Measurements from ENCODE around the gene SLC22A31. TPM values are rescaled to one million over a fixed set of nuclear protein-coding genes. Genes with fewer than 3 reads are reported as not detected.

SLC22A31 gene
- total and polyA plus RNA-seq, 9 of the 15 experiments (the other 6 are each of a cell fraction or from before 2014, with no cell fraction given): 0.29 to 2.2 (median 0.47) TPM; not detected in 3

DNA sequence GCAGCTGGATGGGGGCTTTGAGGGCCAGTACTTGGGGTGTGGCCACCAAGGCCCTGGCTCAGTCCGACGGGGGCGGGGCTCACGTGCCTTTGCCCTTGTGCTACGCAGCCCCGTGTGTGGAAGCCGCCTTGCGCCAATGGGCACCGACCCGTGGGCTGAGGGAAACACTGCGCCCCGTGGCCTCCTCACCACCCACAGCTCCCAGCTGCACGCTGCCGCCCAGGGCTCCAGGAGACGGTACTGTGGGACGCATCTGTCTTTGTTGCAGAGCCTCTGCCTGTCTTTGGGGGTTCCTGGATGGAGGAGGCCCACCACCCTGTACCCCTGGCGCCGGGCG, 21.2 kb downstream of the SLC22A31 start:
- no TSS peak for BruUV-seq (replicated peaks)
- TF ChIP-seq HDAC8 (tag; IDR thresholded peaks at IDR 0.05) (no peak), RBBP5 (IDR thresholded peaks at IDR 0.05; ENCODE audit: borderline replicate concordance, insufficient read depth, low read length, poor library complexity, severe bottlenecking) (no peak), RBM14 (IDR thresholded peaks at IDR 0.05; ENCODE audit: borderline replicate concordance, insufficient read depth, low read depth, low read length) (no peak), BHLHE40 (IDR thresholded peaks at IDR 0.05; ENCODE audit: low read length) (0 out of 2 replicates have a peak, but pooled peaks have one; percentile 13)
- Histone ChIP-seq H3K4me1 (replicated peaks in 1 of 2; ENCODE audit: control insufficient read depth in 2 of 2, insufficient read depth in 2 of 2, low read length in 2 of 2) (peaks cover 0 to 65% of the 10 kb centered on the region in 2 experiments; a peak in 2 of 5 replicates), H3K9ac (ENCODE audit: insufficient read depth in 1 of 2, low read depth in 2 of 2, low read length in 2 of 2) (no peak overlapping the region), H3K4me3 (no peak overlapping the region), H3K27me3 (ENCODE audit: control insufficient read depth in 2 of 2, insufficient read depth in 2 of 2, low read length in 2 of 2) (peaks cover 0 to 39% of the 10 kb centered on the region in 2 experiments; a peak in 2 of 5 replicates), H3K79me2 (ENCODE audit: control insufficient read depth, insufficient read depth, low read length) (no peaks in the 10 kb centered on the region), H3K36me3 (ENCODE audit: control insufficient read depth, insufficient read depth, low read length) (no peaks in the 10 kb centered on the region), H2AFZ (ENCODE audit: low read depth, low read length) (no peak overlapping the region), H4K20me1 (replicated peaks; ENCODE audit: control insufficient read depth, insufficient read depth, low read length) (no peaks in the 10 kb centered on the region; the same call in 1 of the 2 replicates), H3K27ac (ENCODE audit: extremely low read depth, low read depth, low read length) (no peak overlapping the region), H3K9me3 (replicated peaks; ENCODE audit: control insufficient read depth, insufficient read depth, low read depth, low read length) (no peaks in the 10 kb centered on the region), H3K9me1 (ENCODE audit: control insufficient read depth, insufficient read depth, low read length) (no peaks in the 10 kb centered on the region), H3K4me2 (ENCODE audit: insufficient read depth, low read length) (no peak overlapping the region)
- in situ Hi-C loops (cut with MboI) (no loop called here), intact Hi-C loops (cut with micrococcal nuclease) (no loop called here)
- CTCF ChIA-PET (ENCODE audit: low intra/inter-chr PET ratio): no interaction called here
- FAIRE-seq (no peak), ATAC-seq (no peak), DNase-seq (ENCODE audit: extremely low read depth in 1 of 4, low spot score in 3 of 4) (no peak)
- POLR2A ChIA-PET: no interaction called here
- 11% methylated on average over 8 of the region's 19 CpGs for WGBS (ENCODE audit: insufficient coverage, low coverage, missing lambda C conversion rate)

DNA sequence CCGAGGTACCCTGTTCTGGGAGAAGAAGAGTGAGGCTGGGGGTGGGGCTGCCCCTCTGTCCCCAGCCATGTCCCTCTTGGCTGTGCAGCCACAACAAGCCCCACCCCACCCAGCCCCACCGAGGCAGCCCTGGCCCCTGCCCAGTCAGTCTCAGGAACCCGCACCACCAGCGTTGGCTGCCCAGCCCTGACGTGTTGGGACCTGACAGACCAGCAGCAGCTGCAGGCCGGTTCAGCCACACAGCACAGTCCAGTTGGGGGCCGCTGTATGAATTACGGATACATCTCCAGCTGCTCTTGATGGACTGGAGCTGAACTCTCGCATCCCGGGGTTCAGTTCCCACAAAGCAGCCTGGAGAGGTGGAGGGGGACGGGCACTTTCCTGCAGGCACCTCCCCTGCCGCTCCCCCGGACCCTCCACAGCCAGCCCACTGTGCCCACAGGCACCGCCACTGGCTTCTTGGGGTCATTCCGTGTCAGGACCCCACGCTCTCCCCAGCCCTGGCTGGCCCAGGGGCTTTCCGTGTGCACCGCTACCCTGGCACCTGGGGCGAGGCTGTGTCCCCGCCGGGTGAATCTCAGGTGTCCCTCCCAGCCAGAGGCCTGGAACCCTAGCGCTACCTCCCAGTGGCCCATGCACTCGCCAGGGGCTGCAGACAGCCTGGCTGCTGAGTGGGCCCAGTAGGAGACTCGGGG, 21.7 kb downstream of the SLC22A31 start:
- no peak for ATAC-seq
- Histone ChIP-seq H3K36me3 (ENCODE audit: control insufficient read depth, insufficient read depth, low read length) (no peaks in the 10 kb centered on the region), H3K9me1 (ENCODE audit: control insufficient read depth, insufficient read depth, low read length) (no peaks in the 10 kb centered on the region), H3K27ac (ENCODE audit: extremely low read depth, low read depth, low read length) (no peak overlapping the region), H4K20me1 (replicated peaks; ENCODE audit: control insufficient read depth, insufficient read depth, low read length) (no peaks in the 10 kb centered on the region; the same call in 1 of the 2 replicates), H3K9me3 (replicated peaks; ENCODE audit: control insufficient read depth, insufficient read depth, low read depth, low read length) (no peaks in the 10 kb centered on the region), H3K4me1 (replicated peaks in 1 of 2; ENCODE audit: control insufficient read depth in 2 of 2, insufficient read depth in 2 of 2, low read length in 2 of 2) (peaks cover 0 to 67% of the 10 kb centered on the region in 2 experiments; a peak in 2 of 5 replicates), H3K27me3 (ENCODE audit: control insufficient read depth in 2 of 2, insufficient read depth in 2 of 2, low read length in 2 of 2) (peaks cover 0 to 39% of the 10 kb centered on the region in 2 experiments; a peak in 2 of 5 replicates), H3K79me2 (ENCODE audit: control insufficient read depth, insufficient read depth, low read length) (no peaks in the 10 kb centered on the region), H2AFZ (ENCODE audit: low read depth, low read length) (no peak overlapping the region), H3K4me3 (no peak overlapping the region), H3K4me2 (ENCODE audit: insufficient read depth, low read length) (no peak overlapping the region), H3K9ac (ENCODE audit: insufficient read depth in 1 of 2, low read depth in 2 of 2, low read length in 2 of 2) (no peak overlapping the region)
- FAIRE-seq: no peak
- POLR2A ChIA-PET: interaction anchor here (0.6 to 0.8 kb wide), 3 partner anchors 9 to 219 kb away, joined by 3 to 6 read pairs (median 3); no protein-coding TSS in a partner anchor
- BruUV-seq (replicated peaks): no TSS peak
- WGBS (ENCODE audit: insufficient coverage, low coverage, missing lambda C conversion rate): 15% methylated on average over 23 of the region's 24 CpGs
- in situ Hi-C loops (cut with MboI) (no loop called here), intact Hi-C loops (cut with micrococcal nuclease) (no loop called here)
- CTCF ChIA-PET (ENCODE audit: low intra/inter-chr PET ratio): no interaction called here
- no peak for DNase-seq (ENCODE audit: extremely low read depth in 1 of 4, low spot score in 3 of 4)
- TF ChIP-seq ZNF224 (CRISPR knock-in tag; IDR thresholded peaks at IDR 0.05) (no peak), HMG20A (CRISPR knock-in tag; conservative IDR thresholded peaks at IDR 0.05) (no peak), CREB5 (CRISPR knock-in tag; IDR thresholded peaks at IDR 0.05) (no peak), ZNF165 (CRISPR knock-in tag; IDR thresholded peaks at IDR 0.05; ENCODE audit: borderline replicate concordance) (no peak), ZNF76 (CRISPR knock-in tag; IDR thresholded peaks at IDR 0.05; ENCODE audit: borderline replicate concordance) (no peak), MEF2D (tag; conservative IDR thresholded peaks at IDR 0.05; ENCODE audit: low read depth) (no peak), SMARCB1 (IDR thresholded peaks at IDR 0.05; ENCODE audit: insufficient read length, low read depth) (no peak)
- TF ChIP-seq, protein P1, sequence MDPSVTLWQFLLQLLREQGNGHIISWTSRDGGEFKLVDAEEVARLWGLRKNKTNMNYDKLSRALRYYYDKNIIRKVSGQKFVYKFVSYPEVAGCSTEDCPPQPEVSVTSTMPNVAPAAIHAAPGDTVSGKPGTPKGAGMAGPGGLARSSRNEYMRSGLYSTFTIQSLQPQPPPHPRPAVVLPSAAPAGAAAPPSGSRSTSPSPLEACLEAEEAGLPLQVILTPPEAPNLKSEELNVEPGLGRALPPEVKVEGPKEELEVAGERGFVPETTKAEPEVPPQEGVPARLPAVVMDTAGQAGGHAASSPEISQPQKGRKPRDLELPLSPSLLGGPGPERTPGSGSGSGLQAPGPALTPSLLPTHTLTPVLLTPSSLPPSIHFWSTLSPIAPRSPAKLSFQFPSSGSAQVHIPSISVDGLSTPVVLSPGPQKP (CRISPR knock-in tag; IDR thresholded peaks at IDR 0.05): no peak
